DMS114 treated with DMSO at 0.1 percent for 48 hours (cell line): Measurements from ENCODE around the gene SNAPC4.
"Not testable (repeated sequence)": the region's sequence is repeated elsewhere in the genome, so short reads cannot be mapped to it uniquely, and the experiment has no call there.

ENCODE experiments used
- DNase-seq: peaks from one replicate; lab custom pipeline; 2025; ENCODE audit not compliant: unreplicated experiment; lab: John Stamatoyannopoulos, UW

The SNAPC4 gene

GRCh38 chr9:136358016-136358415 is 42.0 kb downstream of the SNAPC4 start:
- DNase-seq = no peak

- DNase-seq = no peak
These were observed 42.7 kb downstream of the SNAPC4 start for GRCh38 chr9:136357202-136357725.

DNA sequence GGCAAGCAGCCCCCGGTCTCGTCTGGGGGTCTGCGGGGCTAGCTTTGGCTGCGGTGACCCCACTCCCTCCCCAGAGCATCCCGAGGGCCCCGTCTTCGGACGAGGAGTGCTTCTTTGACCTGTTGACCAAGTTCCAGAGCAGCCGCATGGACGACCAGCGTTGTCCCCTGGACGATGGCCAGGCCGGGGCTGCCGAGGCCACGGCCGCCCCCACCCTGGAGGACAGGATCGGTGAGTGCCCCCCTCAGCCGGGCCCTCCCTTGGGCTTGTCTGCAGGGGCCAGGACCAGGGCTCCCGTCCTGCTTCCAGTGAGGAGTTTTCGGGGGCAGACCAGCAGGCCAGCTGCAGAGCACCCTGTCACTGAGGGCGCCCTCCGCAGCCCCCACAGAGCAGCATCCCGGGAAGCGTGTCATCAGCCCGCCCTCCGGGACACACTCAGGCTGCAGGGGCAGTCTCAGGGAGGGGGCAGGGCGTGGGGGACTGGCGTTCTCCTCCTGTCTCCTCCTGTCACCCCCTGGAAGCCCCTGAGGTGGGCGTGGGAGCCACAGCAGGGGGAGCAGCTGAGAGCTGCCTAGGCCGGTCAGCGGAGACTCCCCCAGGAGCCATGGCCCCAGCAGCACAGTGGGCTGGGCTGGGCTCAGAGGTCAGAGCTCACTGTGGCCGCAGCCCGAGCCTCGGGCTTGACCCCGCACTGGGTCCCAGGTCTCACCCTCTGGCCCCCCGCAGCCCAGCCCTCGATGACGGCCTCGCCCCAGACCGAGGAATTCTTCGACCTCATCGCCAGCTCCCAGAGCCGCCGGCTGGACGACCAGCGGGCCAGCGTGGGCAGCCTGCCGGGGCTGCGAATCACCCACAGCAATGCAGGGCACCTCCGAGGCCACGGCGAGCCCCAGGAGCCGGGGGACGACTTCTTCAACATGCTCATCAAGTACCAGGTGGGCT is 44.1 kb downstream of the SNAPC4 start:
- no peak for DNase-seq

DNA sequence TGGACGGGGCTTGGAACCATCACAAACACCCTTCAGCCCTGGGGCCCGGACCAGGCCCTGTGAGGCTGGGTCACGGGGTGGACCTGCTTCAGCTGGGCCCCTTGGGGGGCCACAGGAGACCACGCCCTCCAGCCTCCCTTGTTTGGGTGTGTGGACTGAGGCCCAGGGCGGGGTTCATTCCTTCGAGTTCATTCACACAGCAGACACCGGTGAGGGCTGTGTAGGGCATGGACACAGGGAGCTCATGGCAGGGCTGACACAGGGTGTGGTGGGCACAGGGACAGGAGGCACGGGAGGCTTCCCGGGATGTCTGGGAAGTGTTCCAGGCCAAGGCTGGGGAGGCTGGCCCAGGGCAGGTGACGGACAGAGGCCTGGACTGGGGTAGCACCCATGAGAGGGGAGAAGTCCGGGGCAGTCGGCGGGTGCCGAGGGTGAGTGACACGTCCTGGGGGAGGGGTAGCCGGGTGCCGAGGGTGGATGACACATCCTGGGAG is 45.3 kb downstream of the SNAPC4 start:
- DNase-seq = no peak

DNA sequence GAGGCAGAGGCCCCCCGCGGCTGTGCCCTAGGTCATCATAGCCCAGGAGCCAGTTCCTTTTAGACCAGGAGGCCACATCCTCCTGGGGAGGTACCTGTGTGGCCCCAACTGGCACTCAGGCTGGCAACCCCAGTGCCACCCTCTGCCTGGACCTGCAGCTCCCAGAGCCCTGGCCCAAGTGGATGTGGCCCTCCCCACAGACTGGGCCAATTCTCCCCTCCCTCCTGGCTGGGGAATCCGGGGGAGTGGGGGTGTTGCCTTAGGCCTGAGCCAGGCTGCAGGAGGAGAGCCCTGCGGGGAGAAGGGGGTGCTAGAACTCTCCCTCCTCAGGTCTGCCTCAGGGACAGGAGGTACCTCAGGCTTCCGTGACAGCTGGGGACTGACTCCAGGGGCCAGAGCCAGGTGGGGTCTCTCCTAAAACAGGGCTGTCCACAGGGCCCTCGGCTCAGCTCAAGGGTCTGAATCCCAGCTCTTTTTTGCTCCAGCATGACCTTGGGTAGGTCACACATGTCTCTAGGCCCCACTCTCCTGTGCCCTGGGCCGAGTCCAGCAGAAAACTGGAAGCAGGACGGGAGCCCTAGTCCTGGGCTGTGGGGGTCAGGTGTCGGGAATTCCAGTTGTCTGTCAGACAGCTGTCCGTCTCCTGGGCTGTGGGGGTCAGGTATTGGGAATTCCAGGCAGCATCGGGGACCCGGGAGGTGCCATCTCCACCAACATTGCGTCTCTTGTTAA is 46.0 kb downstream of the SNAPC4 start:
- DNase-seq = no peak

DNA sequence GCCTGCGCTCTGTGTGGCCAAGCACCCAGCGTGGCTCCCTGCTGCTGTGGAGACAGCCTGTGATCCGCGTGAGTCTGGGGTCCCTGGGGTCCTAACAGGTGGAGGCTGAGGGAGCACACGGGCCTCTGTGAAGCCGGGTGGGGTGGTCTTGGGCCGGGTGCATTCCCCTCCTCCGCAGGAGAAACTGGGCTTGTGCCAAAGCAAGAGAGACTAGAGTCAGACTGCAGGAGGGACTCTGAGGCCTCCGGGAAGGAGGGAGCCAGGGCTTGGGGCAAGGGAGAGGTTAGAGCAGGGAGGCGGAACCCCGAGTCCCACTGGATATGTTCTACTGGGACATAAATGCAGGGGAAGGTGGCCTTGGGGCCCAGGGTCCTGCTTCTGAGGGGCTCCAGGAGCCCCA is 46.9 kb downstream of the SNAPC4 start:
- no peak for DNase-seq

GRCh38 chr9:136352682-136353081 is 47.3 kb downstream of the SNAPC4 start:
- no peak for DNase-seq

DNA sequence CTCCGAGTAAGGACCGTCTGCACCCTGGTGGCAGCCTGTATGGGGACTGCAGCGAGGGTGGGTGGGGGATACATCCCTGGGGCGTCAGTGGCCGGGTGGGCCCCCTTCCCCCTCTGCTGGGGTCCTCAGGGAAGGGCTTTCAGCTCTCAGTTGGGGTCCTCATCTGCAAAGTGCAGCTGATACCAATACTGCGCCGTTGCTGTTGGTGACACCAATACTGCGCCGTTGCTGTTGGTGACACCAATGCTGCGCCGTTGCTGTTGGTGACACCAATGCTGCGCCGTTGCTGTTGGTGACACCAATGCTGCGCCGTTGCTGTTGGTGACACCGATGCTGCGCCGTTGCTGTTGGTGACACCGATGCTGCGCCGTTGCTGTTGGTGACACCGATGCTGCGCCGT is 48.1 kb downstream of the SNAPC4 start:
- DNase-seq = not testable (repeated sequence)

GRCh38 chr9:136351252-136351800 is 48.6 kb downstream of the SNAPC4 start:
- DNase-seq = no peak
